Panc1 (cell line): ENCODE measurements around the gene SUPT20HL2. TPM values are rescaled to one million over a fixed set of nuclear protein-coding genes. Genes with fewer than 3 reads are reported as not detected.
"Not testable (repeated sequence)": the region's sequence is repeated elsewhere in the genome, so short reads cannot be mapped to it uniquely, and the experiment has no call there.

ENCODE experiments used
- ATAC-seq: fragments of 200-7000 bp; cut with Tn5 transposase; 2 replicates; pipeline ENCODE4 v1.9.1; 2020; ENCODE audit warnings: mild to moderate bottlenecking, moderate library complexity
- Bru-seq: library from RNA; stranded (reverse); fragments of 400-500 nt; gene quantifications from one replicate; lab custom pipeline; 2021; lab: Mats Ljungman, UMichigan
- BruChase-seq, 2 experiments: library from RNA; stranded (reverse); fragments of 400-500 nt; gene quantifications; one replicate each; lab custom pipeline; 2021; lab: Mats Ljungman, UMichigan
- BruUV-seq: library from RNA; stranded (reverse); fragments of 400-500 nt; replicated peaks from 2 replicates; lab custom pipeline; 2021; lab: Mats Ljungman, UMichigan
- CTCF ChIA-PET: fragments of 300-600 bp; sonication (Branson Sonifier 250); formaldehyde crosslinking; loops from one replicate; lab custom pipeline; 2022; ENCODE audit warnings: antibody characterized with exemption; lab: Charles Lee
- POLR2A ChIA-PET: fragments of 300-600 bp; sonication (Branson Sonifier 250); formaldehyde crosslinking; loops from one replicate; lab custom pipeline; 2022; ENCODE audit warnings: antibody characterized with exemption; lab: Charles Lee
- DNase-seq: peaks from one replicate; pipeline ENCODE4 v3.0.0-alpha.2; 2010; ENCODE audit warnings: low read depth, low spot score
- H3K27ac ChIP-seq: 2 replicates; pipeline ENCODE4 v1.5.1; 2011; ENCODE audit warnings: mild to moderate bottlenecking, low read length, inconsistent platforms
- H3K27me3 ChIP-seq: fragments of 200-500 bp; sonication (Bioruptor generic); 2 replicates; pipeline ENCODE4 v1.6.0; 2014; ENCODE audit warnings: low read length, inconsistent platforms; ENCODE audit not compliant: control insufficient read depth, insufficient read depth
- H3K36me3 ChIP-seq: fragments of 200-500 bp; sonication (Bioruptor generic); 2 replicates; pipeline ENCODE4 v1.5.1; 2014; ENCODE audit warnings: inconsistent platforms, mild to moderate bottlenecking, low read length, moderate library complexity; ENCODE audit not compliant: control insufficient read depth, insufficient read depth
- H3K4me1 ChIP-seq: 2 replicates; pipeline ENCODE4 v1.5.1; 2011; ENCODE audit warnings: inconsistent platforms, mild to moderate bottlenecking, low read length, moderate library complexity; ENCODE audit not compliant: control insufficient read depth, insufficient read depth
- H3K4me3 ChIP-seq, 2 experiments: 2 replicates each; pipeline ENCODE4 v1.5.1; 2011 to 2012; ENCODE audit warnings: low read depth in 2 of 2, low read length in 2 of 2, mild to moderate bottlenecking in 2 of 2, inconsistent platforms in 1 of 2, moderate library complexity in 1 of 2
- H3K9me3 ChIP-seq: fragments of 200-500 bp; sonication (Bioruptor generic); 2 replicates; pipeline ENCODE4 v1.5.1; 2014; ENCODE audit warnings: low read depth, mild to moderate bottlenecking, inconsistent platforms, low read length, moderate library complexity; ENCODE audit not compliant: control insufficient read depth, insufficient read depth
- CTCF ChIP-seq: fragments of 450-650 bp; IDR thresholded peaks from 2 replicates; pipeline ENCODE4 v1.5.1; 2017; ENCODE audit warnings: mild to moderate bottlenecking
- POLR2AphosphoS5 ChIP-seq: IDR thresholded peaks from 2 replicates; pipeline ENCODE4 v1.6.1; 2012; ENCODE audit warnings: mild to moderate bottlenecking, low read depth, low read length, moderate library complexity
- SIN3A ChIP-seq: IDR thresholded peaks from 2 replicates; pipeline ENCODE4 v1.6.1; 2012; ENCODE audit warnings: low read depth, mild to moderate bottlenecking, low read length, moderate library complexity, borderline replicate concordance; ENCODE audit not compliant: insufficient read depth
- TCF7L2 ChIP-seq: IDR thresholded peaks from 2 replicates; pipeline ENCODE4 v1.6.1; 2011; ENCODE audit warnings: mild to moderate bottlenecking, low read depth, low read length, inconsistent platforms
- in situ Hi-C: cut with HindIII; loops from 2 replicates; pipeline ENCODE4 v1.10.0; 2016; ENCODE audit warnings: low sequenced_read_pairs, low pct_unique_long_range_greater_than_20kb
- intact Hi-C: fragments of 100-400 bp; cut with micrococcal nuclease; formaldehyde crosslinking; loops from one replicate; pipeline ENCODE4 v1.10.0; 2022; ENCODE audit not compliant: unreplicated experiment
- long read RNA-seq: library from polyadenylated mRNA; unstranded; transcript quantifications from one replicate; pipeline ENCODE4 v2.0.0, GENCODE V29; 2021; ENCODE audit not compliant: unreplicated experiment
- polyA plus RNA-seq: library from polyadenylated mRNA; unstranded; fragments of >200 nt; gene quantifications from one replicate; pipeline ENCODE4 v1.2.1, GENCODE V29; 2012; ENCODE audit warnings: missing spikeins; ENCODE audit not compliant: insufficient read length
- total RNA-seq: library from RNA; stranded (reverse); gene quantifications from one replicate; pipeline ENCODE4 v1.2.1, GENCODE V29; 2021; ENCODE audit not compliant: unreplicated experiment
- TF ChIP-seq, protein P1 (sequence below), 2 experiments: IDR thresholded peaks; 2 replicates each; pipeline ENCODE4 v1.6.1; 2011 to 2012; ENCODE audit warnings: low read depth in 2 of 2, control low read depth in 1 of 2, low read length in 1 of 2, mild to moderate bottlenecking in 1 of 2, moderate library complexity in 1 of 2; ENCODE audit not compliant: insufficient read depth in 1 of 2

The SUPT20HL2 gene
- total RNA-seq (not detected), Bru-seq, nascent RNA (not detected), BruChase-seq, experiment 1, labeled RNA remaining after a 2-hour chase (not detected), BruChase-seq, experiment 2, labeled RNA remaining after a 6-hour chase (not detected)
- polyA plus RNA-seq = not detected
- long read RNA-seq = 0 reads

DNA sequence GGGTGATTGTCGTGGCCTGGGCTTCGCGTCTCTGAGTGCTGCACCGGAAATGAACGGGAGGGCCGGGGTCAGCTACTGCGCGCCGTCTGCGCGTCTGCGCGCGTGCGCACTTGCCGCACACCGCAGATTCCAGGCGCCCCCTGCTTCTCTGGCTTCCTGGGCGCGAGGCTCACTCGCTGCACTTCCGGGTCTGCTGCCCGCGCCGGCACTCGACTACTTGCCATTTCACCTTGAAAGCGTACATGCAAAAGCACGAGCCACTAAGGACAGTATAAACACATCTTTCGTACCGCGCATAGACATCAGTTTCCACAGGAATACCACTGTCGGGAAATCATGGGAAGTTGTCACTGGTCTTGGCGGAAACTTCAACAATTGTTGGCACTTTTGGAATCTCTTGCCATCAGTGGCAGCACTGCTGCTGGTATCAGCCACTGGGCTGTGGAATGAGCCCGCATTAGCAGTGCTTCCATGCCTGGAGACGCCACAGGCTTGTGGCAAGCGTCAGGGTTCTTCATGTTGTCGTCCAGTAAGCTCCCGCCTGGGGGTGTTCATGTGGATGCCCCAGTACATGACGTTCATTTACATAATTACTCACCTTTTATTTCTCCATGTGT is at the start of gene SUPT20HL2:
SUPT20HL2 (minus strand) TSS at position 51 of the 617 bp plus-strand sequence. CDS start 754 bp downstream, outside the sequence.
- no peak within 1 kb of the TSS for H3K4me3 ChIP-seq
- no peaks in the 10 kb centered on the region for H3K36me3 ChIP-seq
- DNase-seq (no peak), ATAC-seq (no peak)
- H3K27me3 ChIP-seq = no peaks in the 10 kb centered on the region
- TF ChIP-seq TCF7L2 (no peak), SIN3A (no peak), POLR2AphosphoS5 (no peak), CTCF (no peak)
- TF ChIP-seq, protein P1, sequence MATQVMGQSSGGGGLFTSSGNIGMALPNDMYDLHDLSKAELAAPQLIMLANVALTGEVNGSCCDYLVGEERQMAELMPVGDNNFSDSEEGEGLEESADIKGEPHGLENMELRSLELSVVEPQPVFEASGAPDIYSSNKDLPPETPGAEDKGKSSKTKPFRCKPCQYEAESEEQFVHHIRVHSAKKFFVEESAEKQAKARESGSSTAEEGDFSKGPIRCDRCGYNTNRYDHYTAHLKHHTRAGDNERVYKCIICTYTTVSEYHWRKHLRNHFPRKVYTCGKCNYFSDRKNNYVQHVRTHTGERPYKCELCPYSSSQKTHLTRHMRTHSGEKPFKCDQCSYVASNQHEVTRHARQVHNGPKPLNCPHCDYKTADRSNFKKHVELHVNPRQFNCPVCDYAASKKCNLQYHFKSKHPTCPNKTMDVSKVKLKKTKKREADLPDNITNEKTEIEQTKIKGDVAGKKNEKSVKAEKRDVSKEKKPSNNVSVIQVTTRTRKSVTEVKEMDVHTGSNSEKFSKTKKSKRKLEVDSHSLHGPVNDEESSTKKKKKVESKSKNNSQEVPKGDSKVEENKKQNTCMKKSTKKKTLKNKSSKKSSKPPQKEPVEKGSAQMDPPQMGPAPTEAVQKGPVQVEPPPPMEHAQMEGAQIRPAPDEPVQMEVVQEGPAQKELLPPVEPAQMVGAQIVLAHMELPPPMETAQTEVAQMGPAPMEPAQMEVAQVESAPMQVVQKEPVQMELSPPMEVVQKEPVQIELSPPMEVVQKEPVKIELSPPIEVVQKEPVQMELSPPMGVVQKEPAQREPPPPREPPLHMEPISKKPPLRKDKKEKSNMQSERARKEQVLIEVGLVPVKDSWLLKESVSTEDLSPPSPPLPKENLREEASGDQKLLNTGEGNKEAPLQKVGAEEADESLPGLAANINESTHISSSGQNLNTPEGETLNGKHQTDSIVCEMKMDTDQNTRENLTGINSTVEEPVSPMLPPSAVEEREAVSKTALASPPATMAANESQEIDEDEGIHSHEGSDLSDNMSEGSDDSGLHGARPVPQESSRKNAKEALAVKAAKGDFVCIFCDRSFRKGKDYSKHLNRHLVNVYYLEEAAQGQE (IDR thresholded peaks at IDR 0.05; ENCODE audit: insufficient read depth in 1 of 2, low read depth in 2 of 2, low read length in 1 of 2) = no peak
- ChIA-PET POLR2A (no interaction called here), CTCF (no interaction called here)
- no peak within 1 kb of the TSS for H3K27ac ChIP-seq
- BruUV-seq = no TSS peak
- intact Hi-C loops (no loop called here), in situ Hi-C loops (no loop called here)
- H3K9me3 ChIP-seq = no peaks in the 10 kb centered on the region
- H3K4me1 ChIP-seq = no peaks in the 10 kb centered on the region

DNA sequence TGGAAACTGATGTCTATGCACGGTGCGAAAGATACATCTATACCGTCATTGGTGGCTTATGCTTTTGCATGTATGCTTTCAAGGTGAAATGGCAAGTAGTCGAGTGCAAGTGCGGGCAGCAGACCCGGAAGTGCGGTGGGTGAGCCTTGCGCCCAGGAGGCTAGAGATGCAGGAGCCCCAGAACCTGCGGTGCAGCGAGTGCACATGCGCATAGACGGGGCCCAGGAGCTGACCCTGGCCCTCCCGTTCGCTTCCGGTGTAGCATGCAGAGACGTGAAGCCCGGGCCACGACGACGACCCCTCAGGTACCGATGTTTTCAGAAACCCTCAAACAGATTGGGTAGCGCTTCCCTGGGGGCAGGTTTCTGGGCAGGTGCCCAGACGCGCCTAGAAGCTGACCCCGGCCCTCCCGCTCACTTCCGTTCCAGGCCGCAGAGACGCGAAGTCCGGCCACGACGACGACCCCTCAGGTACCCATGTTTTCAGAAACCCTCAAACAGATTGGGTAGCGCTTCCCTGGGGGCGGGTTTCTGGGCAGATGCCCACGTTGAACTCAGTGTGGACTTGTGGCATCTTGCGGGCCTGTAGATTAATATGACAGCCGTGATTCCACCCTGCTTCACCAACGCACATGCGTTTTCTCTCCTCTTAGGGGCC is 48.3 kb upstream of the SUPT20HL2 start:
- CTCF ChIA-PET, ATAC-seq, H3K4me1 ChIP-seq, H3K9me3 ChIP-seq, H3K27ac ChIP-seq, DNase-seq, POLR2A ChIA-PET, H3K4me3 ChIP-seq, in situ Hi-C loops, H3K27me3 ChIP-seq, intact Hi-C loops, BruUV-seq, H3K36me3 ChIP-seq: not testable (repeated sequence)

DNA sequence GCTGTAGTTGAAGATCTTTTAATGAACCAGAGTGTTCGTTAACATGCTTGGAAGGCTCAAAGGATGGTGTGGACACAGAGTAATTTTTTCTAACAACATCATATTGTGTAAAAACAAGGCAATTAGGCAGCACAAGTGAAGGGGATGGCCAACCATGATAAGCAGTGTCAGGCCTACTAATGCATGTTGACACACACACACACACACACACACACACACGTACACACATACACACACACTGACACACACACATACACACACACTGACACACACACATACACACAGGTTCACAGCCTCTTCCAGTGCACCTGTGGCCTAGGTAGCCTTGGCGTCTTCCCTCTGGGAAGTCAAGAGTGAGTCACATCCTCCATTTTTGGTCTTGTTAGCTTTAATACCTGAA is 46.4 kb upstream of the SUPT20HL2 start, which contains the start of gene SUPT20HL1:
SUPT20HL1 (plus strand) TSS at position 368 of the 400 bp plus-strand sequence. CDS start 2,122 bp downstream, outside the sequence.
- Histone ChIP-seq H3K4me3 (no peak within 1 kb of the TSS), H3K9me3 (no peaks in the 10 kb centered on the region), H3K27ac (no peak within 1 kb of the TSS), H3K4me1 (no peaks in the 10 kb centered on the region), H3K36me3 (no peaks in the 10 kb centered on the region), H3K27me3 (no peaks in the 10 kb centered on the region)
- ChIA-PET CTCF (no interaction called here), POLR2A (no interaction called here)
- intact Hi-C loops = no loop called here
- BruUV-seq = no TSS peak
- in situ Hi-C loops = no loop called here
- ATAC-seq (no peak), DNase-seq (no peak)
- TF ChIP-seq SIN3A (no peak), POLR2AphosphoS5 (no peak)
- TF ChIP-seq, protein P1 (IDR thresholded peaks at IDR 0.05; ENCODE audit: insufficient read depth in 1 of 2, low read depth in 2 of 2, low read length in 1 of 2) = no peak
